ENCODE measurements around the gene MRPS18A.

GRCh38 chr6:43669922-43670622, 17.5 kb downstream of the MRPS18A start:
- no peak for TF ChIP-seq CTCF (IDR thresholded peaks at IDR 0.05)
- TF ChIP-seq POLR2A (IDR thresholded peaks at IDR 0.05), result no peak
